Fibroblast of skin of left biceps (primary cell): Measurements from ENCODE around the gene C11orf97.
"Not testable (repeated sequence)": the region's sequence is repeated elsewhere in the genome, so short reads cannot be mapped to it uniquely, and the experiment has no call there.

Experiments
- DNase-seq, 2 experiments: peaks; one replicate each; pipeline ENCODE4 v3.0.0-alpha.2; 2013; ENCODE audit warnings: low read depth in 2 of 2

Gene C11orf97

DNA sequence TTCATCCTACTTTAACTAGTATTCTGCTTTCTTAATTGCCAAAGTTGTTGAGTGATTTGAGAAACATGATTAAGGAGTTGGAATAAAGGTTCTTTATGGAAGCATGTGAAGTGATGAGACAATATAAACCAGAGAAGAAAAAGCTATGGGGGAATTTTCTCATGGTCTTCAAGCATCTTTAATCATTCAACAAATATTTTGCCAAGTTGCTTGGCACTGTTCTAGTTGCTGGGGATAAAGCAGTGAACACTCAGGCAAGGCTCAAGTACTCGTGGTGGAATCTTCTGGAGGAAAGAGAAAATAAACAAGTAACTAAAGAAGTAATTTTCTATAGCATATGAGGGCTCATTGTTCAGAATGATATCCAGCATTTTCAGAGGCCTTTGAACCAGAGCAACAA is 45.7 kb downstream of the C11orf97 start:
- DNase-seq = no peak

DNA sequence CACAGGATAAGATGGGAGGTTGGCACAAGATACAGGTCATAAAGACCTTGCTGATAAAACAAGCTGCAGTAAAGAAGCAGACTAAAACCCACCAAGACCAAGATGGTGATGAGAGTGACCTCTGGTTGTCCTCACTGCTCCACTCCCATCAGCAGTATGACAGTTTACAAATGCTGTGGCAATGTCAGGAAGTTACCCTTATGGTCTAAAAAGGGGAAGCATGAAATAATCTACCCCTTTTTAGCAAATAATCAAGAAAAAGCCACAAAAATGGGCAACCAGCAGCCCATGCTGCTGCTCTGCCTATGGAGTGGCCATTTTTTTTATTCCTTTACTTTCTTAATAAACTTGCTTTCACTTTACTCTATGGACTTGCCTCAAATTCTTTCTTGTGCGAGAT is 46.2 kb downstream of the C11orf97 start:
- DNase-seq = no peak

DNA sequence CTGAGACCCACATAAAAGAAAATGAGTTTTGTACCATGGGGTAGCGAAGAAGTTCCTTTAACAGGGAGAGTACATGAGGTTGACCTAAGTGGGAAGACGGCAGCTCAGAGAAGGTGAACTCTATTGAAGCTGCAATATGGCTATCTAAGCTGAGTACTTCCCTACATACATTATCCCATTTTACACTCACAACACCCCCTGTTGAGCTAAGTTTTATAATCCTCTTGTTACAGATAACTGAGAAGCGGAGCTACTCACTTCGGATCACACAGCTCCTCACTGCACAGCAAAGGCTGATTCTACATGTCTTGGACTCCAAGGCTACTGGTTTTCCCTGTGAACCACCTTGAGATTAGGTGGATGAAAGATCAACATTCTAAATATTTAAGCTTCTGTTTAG is 46.7 kb downstream of the C11orf97 start:
- DNase-seq = no peak

DNA sequence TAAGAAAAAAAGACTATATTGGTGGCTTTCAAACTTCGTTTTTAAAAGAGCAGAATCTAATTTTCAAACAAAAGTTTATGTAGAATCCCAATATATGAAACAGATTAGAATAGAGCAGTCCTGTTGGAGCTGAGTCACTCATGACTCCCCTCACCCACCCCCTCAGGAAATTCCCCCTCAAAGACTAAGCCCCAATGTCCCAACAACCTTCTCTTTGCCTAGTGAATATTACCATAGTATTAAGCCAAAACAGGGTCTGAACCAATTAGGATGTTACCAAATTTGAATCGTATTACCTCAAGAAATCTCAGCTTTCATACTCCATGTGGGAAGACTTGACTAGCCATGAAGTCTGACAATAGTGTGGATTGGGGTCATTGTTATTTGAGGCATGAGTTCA is 47.1 kb downstream of the C11orf97 start:
- no peak for DNase-seq

DNA sequence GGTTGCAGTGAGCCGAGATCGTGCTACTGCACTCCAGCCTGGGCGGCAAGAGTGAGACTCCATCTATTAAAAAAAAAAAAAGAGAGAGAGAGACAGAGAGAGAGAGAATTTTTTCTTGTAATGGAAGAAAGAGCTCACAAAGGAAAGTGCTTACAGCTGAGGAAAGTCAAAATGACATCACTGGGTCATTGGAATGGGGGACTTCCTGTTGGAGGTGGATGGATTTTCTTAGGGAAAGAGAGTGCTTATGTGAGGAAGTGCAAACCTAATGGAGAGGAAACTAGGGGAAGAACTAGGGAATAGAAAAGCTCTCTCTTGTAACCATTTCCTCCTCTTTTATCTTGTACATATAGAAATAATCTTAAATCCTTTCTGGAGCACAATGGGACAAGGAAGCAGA is 48.6 kb downstream of the C11orf97 start:
- DNase-seq = no peak

DNA sequence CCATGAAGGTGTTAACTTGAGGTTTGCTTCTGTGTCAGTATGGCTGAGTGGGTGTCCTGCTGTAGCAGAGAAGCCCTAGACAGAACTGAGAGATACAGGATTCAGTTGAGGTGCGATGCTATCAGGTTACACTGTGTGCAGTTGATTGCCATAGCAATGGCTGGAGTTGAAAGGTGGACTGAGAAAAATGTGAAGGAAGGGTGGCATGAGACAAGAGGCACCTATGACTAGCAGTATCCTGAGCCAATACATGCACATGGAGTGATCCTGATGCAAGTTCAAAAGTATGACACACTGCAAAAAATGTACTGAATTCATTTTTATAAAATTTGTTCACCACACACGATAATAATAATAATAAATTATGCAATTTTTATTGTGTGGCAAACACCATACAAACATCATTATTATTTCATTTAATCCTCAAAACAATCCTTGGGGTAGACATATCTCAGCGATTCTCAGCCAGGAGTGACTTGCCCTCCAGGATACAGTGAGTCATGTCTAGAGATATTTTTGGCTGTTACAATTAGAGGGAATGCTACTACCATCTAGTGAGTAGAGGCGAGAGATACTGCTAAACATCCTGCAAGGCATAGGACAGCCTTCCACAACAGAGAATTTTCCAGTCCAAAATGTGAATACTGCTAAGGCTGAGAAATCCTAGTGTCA is 51.1 kb downstream of the C11orf97 start:
- DNase-seq = no peak

DNA sequence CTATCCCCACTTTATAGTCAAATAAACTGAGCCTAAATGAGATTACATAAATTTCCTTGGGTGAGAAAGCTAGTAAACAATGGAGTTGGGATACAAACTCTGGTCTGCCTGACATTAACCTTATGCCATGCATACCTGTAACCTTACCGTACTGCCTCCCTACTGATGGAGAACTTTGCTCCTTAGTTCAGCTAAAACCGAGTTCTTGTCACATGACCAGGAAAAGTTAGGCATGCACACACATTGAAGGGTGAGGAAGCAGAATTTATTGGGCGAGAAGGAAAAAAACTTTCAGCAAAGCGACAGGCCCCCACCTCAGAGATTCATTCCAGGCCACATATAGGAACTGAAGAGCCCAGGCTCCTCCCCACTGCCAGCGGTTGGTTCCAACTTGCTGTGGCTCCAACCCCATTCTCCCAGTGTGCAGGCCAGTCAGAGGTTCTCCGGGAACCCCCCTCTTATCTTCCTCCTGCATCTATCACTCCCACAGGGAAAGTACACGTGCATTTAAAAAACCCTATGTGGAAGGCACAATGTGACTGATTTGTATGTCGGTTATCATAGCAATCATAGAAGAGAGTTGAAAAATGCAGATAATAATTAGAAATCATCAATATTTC is 51.7 kb downstream of the C11orf97 start:
- no peak for DNase-seq

DNA sequence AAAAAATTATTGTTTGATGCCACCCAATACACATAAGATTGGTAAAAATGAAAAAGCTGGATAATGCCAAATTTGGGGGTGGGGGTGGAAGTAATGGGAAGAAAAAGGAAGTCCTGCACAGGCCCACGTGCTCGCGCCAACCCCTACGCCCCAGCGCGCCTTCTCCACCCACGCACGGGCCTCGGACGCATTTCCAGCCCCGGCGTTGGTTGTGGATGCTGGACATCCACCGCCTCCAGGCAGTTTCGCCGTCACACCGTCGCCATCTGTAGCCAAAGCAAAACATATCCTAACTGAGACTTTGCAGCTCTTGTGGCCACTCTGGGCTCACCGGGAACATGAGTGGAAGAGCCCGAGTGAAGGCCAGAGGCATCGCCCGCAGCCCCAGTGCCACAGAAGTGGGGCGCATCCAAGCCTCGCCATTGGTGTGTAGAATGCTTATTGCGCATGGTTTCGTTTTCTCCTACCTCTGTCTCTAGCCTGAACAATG is 55.0 kb downstream of the C11orf97 start, which contains the start of gene PIWIL4:
TSS of gene PIWIL4 (plus strand) at position 188 of the 490 bp plus-strand sequence. CDS start at position 339, 151 bp downstream.
- DNase-seq = no peak

DNA sequence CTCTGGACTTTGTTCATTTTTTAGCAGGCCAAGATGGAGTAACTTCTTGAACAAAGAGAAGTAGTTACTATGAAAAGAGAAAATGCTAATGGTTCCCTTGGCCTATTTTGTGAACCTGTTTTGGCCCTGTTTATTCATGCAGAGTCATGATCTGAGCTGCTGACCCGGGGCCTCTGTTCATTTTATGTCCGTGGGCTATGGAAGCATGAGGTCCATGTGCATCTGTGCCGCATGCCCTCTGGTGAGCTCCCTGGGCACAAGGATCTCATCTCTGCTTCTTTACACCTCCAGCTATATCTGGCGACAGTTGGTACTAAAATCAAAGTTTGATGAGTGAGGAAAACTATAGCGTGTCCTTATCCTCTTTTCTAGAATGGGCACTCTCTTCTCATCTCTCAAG is 55.9 kb downstream of the C11orf97 start:
- no peak for DNase-seq

DNA sequence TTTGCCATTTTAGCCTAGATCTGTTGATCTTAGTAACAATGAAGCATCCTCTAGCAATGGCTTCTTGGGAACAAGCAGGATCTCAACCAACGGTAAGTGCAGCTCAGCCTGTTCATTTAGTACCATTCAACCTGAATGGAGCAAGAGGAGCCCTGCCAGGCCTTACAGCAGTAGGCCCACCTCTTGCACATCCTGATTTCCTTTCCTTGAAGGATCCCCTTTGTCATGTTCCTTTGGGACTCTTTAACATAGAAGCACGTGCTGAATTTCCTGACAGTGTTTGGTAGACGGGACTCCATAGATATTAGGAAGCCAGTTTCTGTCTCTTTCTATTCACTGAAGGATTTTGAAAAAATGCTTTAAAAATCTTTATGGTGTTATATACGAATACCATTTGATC is 56.5 kb downstream of the C11orf97 start:
- no peak for DNase-seq

DNA sequence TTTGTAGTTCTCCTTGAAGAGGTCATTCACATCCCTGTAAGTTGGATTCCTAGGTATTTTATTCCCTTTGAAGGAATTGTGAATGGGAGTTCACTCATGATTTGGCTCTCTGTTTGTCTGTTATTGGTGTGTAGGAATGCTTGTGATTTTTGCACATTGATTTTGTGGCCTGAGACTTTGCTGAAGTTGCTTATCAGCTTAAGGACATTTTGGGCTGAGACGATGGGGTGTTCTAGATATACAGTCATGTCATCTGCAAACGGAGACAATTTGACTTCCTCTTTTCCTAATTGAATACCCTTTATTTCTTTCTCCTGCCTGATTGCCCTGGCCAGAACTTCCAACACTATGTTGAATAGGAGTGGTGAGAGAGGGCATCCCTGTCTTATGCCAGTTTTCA is 60.7 kb downstream of the C11orf97 start:
- DNase-seq = not testable (repeated sequence)

DNA sequence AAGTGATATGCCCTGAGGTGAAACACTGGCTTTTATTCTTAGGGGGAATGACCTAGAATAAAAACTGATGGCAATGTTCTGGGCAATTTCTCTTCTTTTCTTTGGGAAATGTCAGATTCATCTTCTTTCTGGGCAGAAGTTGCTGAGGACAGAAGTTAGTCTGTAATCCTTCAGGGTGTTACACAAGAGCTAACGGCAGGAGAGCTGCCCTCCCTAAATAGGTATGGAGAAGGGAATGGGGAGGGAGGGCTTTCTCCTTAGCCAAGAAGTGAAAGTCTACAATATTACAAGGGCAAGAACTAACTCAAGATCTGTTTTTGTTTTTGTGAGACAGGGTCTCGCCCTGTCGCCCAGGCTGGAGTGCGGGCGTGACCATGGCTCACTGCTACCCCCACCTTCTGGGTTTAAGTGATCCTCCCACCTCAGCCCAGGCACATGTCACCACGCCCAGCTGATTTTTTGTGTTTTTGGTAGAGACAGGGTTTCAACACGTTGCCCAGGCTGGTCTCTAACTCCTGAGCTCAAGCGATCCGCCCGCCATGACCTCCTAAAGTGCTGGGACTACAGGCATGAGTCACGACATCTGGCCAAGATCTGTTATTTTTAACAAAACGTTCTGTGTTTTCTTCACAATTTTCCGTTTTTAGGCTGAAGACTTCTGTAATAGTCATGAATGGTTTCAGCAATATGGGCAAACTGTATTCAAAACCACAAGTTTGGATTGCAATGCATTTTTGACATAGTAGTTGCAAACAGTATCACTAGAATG is 62.1 kb downstream of the C11orf97 start:
- DNase-seq = peak; percentile 75 to 80

DNA sequence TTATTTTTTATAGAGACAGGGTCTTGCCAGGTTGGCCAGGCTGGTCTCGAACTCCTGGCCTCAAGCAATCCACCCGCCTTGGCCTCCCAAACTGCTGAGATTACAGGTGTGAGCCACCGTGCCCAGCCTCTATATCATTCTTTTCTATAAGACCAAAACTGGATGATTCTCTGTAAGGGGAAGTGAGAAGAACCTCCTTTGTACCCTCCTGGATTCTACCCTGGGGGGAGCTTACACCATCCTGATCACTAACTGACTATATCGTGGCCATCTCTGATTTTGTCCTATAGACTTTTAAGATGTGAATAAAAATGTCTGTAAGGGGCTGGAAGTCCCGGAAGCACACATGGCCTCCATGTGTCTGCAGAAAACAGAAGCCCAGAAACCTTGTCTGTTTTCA is 64.0 kb downstream of the C11orf97 start:
- DNase-seq = no peak

DNA sequence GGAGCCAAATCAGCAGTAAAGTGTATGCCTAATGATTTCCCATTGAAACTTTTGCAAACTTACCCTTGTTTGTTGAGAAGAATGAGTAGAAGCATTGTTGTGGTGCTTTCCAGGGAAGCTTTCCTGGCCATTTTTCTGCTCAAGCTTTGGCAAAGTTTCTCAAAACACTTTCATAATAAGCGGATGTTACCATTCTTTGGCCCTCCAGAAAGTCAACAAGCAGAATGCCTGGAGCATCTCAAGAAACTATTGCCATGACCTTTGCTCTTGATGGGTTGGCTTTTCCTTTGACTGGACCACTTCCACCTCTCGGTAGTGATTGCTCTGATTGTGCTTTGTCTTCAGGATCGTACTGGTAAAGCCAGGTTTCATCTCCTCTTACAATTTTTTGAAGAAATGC is 65.6 kb downstream of the C11orf97 start:
- DNase-seq = no peak
